ENCODE data around the gene AK8.

GRCh38 chr9:132789719-132790118, 88.4 kb downstream of the AK8 start:
- TF ChIP-seq, protein P1, sequence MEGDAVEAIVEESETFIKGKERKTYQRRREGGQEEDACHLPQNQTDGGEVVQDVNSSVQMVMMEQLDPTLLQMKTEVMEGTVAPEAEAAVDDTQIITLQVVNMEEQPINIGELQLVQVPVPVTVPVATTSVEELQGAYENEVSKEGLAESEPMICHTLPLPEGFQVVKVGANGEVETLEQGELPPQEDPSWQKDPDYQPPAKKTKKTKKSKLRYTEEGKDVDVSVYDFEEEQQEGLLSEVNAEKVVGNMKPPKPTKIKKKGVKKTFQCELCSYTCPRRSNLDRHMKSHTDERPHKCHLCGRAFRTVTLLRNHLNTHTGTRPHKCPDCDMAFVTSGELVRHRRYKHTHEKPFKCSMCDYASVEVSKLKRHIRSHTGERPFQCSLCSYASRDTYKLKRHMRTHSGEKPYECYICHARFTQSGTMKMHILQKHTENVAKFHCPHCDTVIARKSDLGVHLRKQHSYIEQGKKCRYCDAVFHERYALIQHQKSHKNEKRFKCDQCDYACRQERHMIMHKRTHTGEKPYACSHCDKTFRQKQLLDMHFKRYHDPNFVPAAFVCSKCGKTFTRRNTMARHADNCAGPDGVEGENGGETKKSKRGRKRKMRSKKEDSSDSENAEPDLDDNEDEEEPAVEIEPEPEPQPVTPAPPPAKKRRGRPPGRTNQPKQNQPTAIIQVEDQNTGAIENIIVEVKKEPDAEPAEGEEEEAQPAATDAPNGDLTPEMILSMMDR (IDR thresholded peaks at IDR 0.05) = no peak
- TF ChIP-seq POLR2A (IDR thresholded peaks at IDR 0.05) = no peak
